HG03196 (cell line): ENCODE data around the gene DNM1L.
"Not testable (repeated sequence)": the region's sequence is repeated elsewhere in the genome, so short reads cannot be mapped to it uniquely, and the experiment has no call there.

Experiments used
- ATAC-seq: cut with Tn5 transposase; IDR thresholded peaks from one replicate; pipeline ENCODE4 v1.9.1; 2021; ENCODE audit not compliant: unreplicated experiment

The DNM1L gene

GRCh38 chr12:32695787-32696186 is 16.7 kb downstream of the DNM1L start:
- no peak for ATAC-seq

GRCh38 chr12:32697445-32697844 is 18.3 kb downstream of the DNM1L start:
- ATAC-seq: no peak

- ATAC-seq: no peak
Measured at GRCh38 chr12:32698285-32698684, 19.2 kb downstream of the DNM1L start.

DNA sequence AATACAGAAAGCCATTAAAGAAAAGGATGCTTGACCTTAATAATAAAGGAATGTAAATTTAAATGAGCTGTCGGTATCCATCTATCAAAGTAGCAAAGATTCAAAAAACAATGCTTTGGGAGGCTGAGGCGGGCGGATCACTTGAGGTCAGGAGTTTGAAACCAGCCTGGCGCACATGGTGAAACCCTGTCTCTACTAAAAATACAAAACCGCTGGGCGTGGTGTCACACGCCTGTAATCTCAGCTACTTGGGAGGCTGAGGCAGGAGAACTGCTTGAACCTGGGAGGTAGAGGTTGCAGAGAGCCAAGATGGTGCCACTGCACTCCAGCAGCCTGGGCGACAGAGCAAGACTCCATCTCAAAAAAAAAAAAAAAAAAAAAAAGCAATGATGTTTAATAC is 20.3 kb downstream of the DNM1L start:
- not testable (repeated sequence) for ATAC-seq

- ATAC-seq: no peak
Measured at GRCh38 chr12:32702473-32702872, 23.4 kb downstream of the DNM1L start.

- ATAC-seq: no peak
Measured at GRCh38 chr12:32702946-32703345, 23.8 kb downstream of the DNM1L start.

DNA sequence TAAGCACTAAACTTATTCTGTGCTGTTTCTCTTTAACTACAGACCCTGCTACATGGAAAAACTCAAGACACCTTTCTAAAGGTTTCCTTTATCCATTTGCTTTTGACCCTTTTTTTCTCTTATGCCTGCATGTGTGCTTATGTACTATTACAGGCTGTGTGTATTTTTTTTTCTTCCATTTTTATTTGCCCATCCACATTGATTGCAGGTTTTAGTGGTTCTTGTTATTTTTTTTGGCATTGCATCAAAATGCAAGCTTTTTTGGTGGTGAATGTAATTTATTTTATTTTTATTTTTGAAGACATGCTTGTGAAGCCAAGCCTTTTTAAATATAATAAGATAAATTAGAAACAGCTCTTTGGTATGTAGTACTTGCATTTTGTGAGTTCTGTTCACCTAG is 26.7 kb downstream of the DNM1L start:
- no peak for ATAC-seq

GRCh38 chr12:32706335-32707024 is 27.4 kb downstream of the DNM1L start:
- ATAC-seq: no peak

DNA sequence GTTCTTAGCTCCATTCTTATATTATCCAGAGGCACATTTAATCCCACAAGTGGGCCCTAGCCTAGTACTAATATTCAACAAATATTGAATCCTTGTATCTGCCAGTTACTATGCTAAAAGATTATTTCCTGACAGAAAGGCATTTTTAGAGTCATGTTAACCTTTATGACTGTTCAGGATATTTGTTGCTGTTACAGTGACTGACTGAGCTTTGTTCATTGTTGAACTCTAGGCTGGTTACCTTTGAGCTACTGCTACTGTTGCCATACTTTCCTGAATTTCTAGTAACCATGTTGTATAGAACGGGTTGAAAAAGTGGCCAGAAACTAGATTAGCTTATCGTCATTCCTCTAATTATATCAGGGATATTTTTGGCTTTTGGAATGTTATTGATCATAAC is 29.8 kb downstream of the DNM1L start:
- ATAC-seq: no peak

- ATAC-seq: no peak
Measured at GRCh38 chr12:32714772-32715171, 35.7 kb downstream of the DNM1L start.

DNA sequence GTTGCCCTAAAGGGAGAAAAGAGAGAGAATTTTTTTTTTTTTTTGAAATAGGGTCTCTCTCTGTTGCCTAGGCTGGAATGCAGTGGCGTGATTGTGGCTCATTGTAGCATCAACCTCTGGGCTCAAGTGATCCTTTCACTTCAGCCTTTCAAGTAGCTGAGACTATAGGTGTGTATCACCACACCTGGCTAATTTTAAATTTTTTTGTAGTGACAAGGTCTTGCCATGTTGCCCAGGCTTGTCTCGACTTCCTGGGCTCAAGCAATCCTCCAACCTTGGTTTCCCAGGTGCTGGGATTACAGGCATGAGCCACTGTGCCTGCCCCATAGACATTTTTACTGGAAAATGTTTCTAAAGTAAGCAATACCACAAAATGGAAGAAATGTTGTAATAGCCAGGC is 39.8 kb downstream of the DNM1L start:
- ATAC-seq: no peak

GRCh38 chr12:32725308-32725707 is 46.2 kb downstream of the DNM1L start:
- not testable (repeated sequence) for ATAC-seq

- no peak for ATAC-seq
Measured at GRCh38 chr12:32726286-32726685, 47.2 kb downstream of the DNM1L start.

GRCh38 chr12:32727237-32727636 is 48.1 kb downstream of the DNM1L start:
- ATAC-seq: no peak

- ATAC-seq: no peak
Measured at GRCh38 chr12:32734952-32735351, 55.9 kb downstream of the DNM1L start.

- ATAC-seq: no peak
Measured at GRCh38 chr12:32736445-32736844, 57.3 kb downstream of the DNM1L start.

- no peak for ATAC-seq
Measured at GRCh38 chr12:32737715-32738114, 58.6 kb downstream of the DNM1L start.

- no peak for ATAC-seq
Measured at GRCh38 chr12:32739279-32739678, 60.2 kb downstream of the DNM1L start.

DNA sequence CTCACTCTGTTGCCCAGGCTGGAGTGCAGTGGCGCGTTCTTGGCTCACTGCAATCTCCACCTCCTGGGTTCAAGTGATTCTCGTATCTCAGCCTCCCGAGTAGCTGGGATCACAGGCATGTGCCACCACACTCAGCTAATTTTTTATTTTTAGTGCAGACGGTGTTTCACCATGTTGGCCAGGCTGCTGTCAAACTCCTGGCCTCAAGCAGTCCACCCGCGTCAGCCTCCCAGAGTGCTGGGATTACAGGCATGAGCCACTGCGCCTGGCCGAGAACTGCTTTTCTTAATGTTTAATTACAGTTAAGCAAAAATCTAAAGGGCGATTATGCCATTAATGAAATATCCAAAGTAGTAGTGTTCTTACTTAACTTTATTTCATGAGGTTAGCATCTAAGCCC is 63.0 kb downstream of the DNM1L start:
- no peak for ATAC-seq

- ATAC-seq: no peak
Measured at GRCh38 chr12:32743264-32743663, 64.2 kb downstream of the DNM1L start.

- ATAC-seq: no peak
Measured at GRCh38 chr12:32753605-32754004, 74.5 kb downstream of the DNM1L start.

GRCh38 chr12:32754111-32754510 is 75.0 kb downstream of the DNM1L start:
- ATAC-seq: no peak

DNA sequence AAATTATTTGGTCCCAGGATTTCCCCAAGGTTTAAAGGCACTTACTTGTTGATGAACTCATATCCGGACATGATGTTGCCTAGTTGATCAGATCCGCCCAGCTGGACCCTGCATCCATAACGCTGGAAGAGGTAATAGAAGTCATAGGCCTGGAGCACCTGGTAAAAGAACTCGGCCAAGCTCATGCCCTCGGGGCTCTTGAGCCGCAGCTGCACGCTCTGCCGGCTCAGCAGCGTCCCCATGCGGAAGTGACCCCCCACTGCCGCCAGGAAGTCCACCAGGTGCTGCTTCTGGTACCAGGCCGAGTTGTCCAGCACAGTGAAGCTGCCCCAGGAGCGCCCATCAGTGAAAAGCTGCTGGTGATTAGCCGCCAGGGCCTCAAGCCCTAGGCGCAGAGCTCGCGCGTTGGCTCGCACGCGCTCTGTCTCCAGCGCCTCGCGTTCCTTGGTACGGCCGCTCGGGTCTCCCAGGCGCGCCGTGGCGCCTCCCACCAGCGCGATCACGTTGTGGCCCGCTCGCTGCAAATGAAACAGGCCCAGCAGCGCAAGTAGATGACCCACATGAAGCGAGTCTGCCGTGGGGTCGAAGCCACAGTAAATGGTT is 76.1 kb downstream of the DNM1L start:
- peak; percentile 69 for ATAC-seq
